ENCODE measurements around the gene MAML2. TPM values are rescaled to one million over a fixed set of nuclear protein-coding genes. Genes with fewer than 3 reads are reported as not detected.

MAML2 gene
- total and polyA plus RNA-seq, 9 of the 15 experiments (the other 6 are each of a cell fraction or from before 2014, with no cell fraction given), result 0.79 to 6.8 (median 4.8) TPM

GRCh38 chr11:96341211-96342013, 1.6 kb downstream of the MAML2 start (continued):
- TF ChIP-seq ZNF592 (IDR thresholded peaks at IDR 0.05), result no peak; the same call in 1 of the 2 replicates
- peak in 1 of 2 experiments; percentile 55 for TF ChIP-seq E2F6 (IDR thresholded peaks at IDR 0.05; ENCODE audit: borderline replicate concordance in 1 of 2, extremely low read depth in 1 of 2, insufficient read depth in 1 of 2, insufficient read length in 1 of 2, low read depth in 1 of 2, low read length in 1 of 2, poor library complexity in 1 of 2, severe bottlenecking in 1 of 2)
- TF ChIP-seq ZNF239 (CRISPR knock-in tag; IDR thresholded peaks at IDR 0.05), result no peak
- TF ChIP-seq SRF (CRISPR knock-in tag; IDR thresholded peaks at IDR 0.05), result no peak
- no peak for TF ChIP-seq AFF4 (CRISPR knock-in tag; IDR thresholded peaks at IDR 0.05)
- TF ChIP-seq ZNF274 (IDR thresholded peaks at IDR 0.05; ENCODE audit: borderline replicate concordance, low read depth, low read length), result no peak
- TF ChIP-seq PHB2 (IDR thresholded peaks at IDR 0.05; ENCODE audit: low read depth), result no peak
- no peak for TF ChIP-seq ZNF57 (CRISPR knock-in tag; IDR thresholded peaks at IDR 0.05)
- peak; percentile 26 for TF ChIP-seq TBP (optimal IDR thresholded peaks at IDR 0.05; ENCODE audit: low read depth, low read length)
- TF ChIP-seq SIN3B (IDR thresholded peaks at IDR 0.05; ENCODE audit: low read depth), result no peak
- TF ChIP-seq TFAP4 (CRISPR knock-in tag; IDR thresholded peaks at IDR 0.05; ENCODE audit: borderline replicate concordance), result peak; percentile 57; the same call in 1 of the 2 replicates
- TF ChIP-seq RHOXF2B (CRISPR knock-in tag; conservative IDR thresholded peaks at IDR 0.05), result no peak
- TF ChIP-seq ZNF253 (CRISPR knock-in tag; conservative IDR thresholded peaks at IDR 0.05), result no peak
- peak in 1 of 2 experiments; percentile 85; a peak in 1 of 4 replicates for TF ChIP-seq KDM4B (IDR thresholded peaks at IDR 0.05; ENCODE audit: borderline replicate concordance in 2 of 2, low read depth in 1 of 2)
- no peak for TF ChIP-seq ZNF586 (CRISPR knock-in tag; conservative IDR thresholded peaks at IDR 0.05)
- peak; percentile 44; the same call in 1 of the 2 replicates for TF ChIP-seq CBX1 (IDR thresholded peaks at IDR 0.05; ENCODE audit: low read depth)

All from K562 (cell line).